Esophagus squamous epithelium (tissue), 5 donors: ENCODE data around the gene SKI. TPM values are rescaled to one million over a fixed set of nuclear protein-coding genes. Genes with fewer than 3 reads are reported as not detected.

Source experiments
- DNase-seq: peaks from one replicate; lab custom pipeline; 2025; lab: John Stamatoyannopoulos, UW
- H3K27ac ChIP-seq, 4 donors: fragments of 200-600 bp; sonication (generic); one replicate each; pipeline ENCODE4 v1.5.1; 2016 to 2019; ENCODE audit warnings: mild to moderate bottlenecking in 1 of 4
- H3K27me3 ChIP-seq, 4 donors: fragments of 200-600 bp; sonication (generic); 1 replicate in 3 of 4; 2 replicates in 1 of 4; pipeline versions ENCODE4 v1.5.1 to v1.6.0; 2017 to 2021; ENCODE audit warnings: antibody characterized with exemption in 1 of 4
- H3K36me3 ChIP-seq, 3 donors: fragments of 200-600 bp; sonication (generic); one replicate each; pipeline ENCODE4 v1.5.1; 2016 to 2019
- H3K4me1 ChIP-seq, 3 donors: fragments of 200-600 bp; sonication (generic); one replicate each; pipeline ENCODE4 v1.5.1; 2017 to 2019
- H3K4me3 ChIP-seq, 4 donors: fragments of 200-600 bp; sonication (generic); 1 replicate in 3 of 4; 2 replicates in 1 of 4; pipeline ENCODE4 v1.5.1; 2016 to 2019; ENCODE audit warnings: mild to moderate bottlenecking in 2 of 4, moderate library complexity in 1 of 4
- H3K9me3 ChIP-seq, 3 donors: fragments of 200-600 bp; sonication (generic); one replicate each; pipeline ENCODE4 v1.5.1; 2016 to 2019
- CTCF ChIP-seq, 6 experiments: fragments of 450-650 bp in 4 of 6; fragments of 200-600 bp in 2 of 6; sonication (generic) in 2 of 6; IDR thresholded peaks; one replicate each; pipeline ENCODE4 v1.5.1; 2016 to 2019; ENCODE audit warnings: antibody characterized with exemption in 6 of 6, mild to moderate bottlenecking in 4 of 6, moderate library complexity in 4 of 6
- POLR2A ChIP-seq, 4 donors: fragments of 450-650 bp; IDR thresholded peaks; one replicate each; pipeline ENCODE4 v1.6.1; 2017; ENCODE audit warnings: antibody characterized with exemption in 4 of 4, mild to moderate bottlenecking in 4 of 4, moderate library complexity in 3 of 4
- WGBS, 2 donors: methylation state at CpG; one replicate each; pipeline ENCODE4 v1.1.5; 2018; 5-methylcytosine and 5-hydroxymethylcytosine counted together
- intact Hi-C: fragments of 100-400 bp; cut with DNase I; formaldehyde crosslinking; loops from one replicate; pipeline ENCODE4 v1.15.0; 2022
- total RNA-seq, 4 donors: library from RNA; depleted of rRNA; stranded (reverse); fragments of >200 nt; gene quantifications; one replicate each; pipeline ENCODE4 v1.1.0, GENCODE V29; 2016
- donor health status: DM: yes; HTN: yes; CAD: no.

SKI gene
- total RNA-seq, 4 donors from 2014 or later, result 18.2 to 38.8 (median 25.2) TPM

GRCh38 chr1:2334883-2335534 lies 106.9 kb downstream of the SKI start:
- Histone ChIP-seq H3K4me3 (peak overlapping the region; percentile 1 to 50 (median 28)), H3K27me3 (peaks cover 0 to 27% (median 0%) of the 10 kb centered on the region in 4 donors), H3K4me1 (peaks cover 12 to 46% (median 13%) of the 10 kb centered on the region in 3 donors), H3K9me3 (no peaks in the 10 kb centered on the region), H3K36me3 (no peaks in the 10 kb centered on the region), H3K27ac (peak overlapping the region; percentile 34 to 68 (median 38))
- TF ChIP-seq CTCF (IDR thresholded peaks at IDR 0.05) (no peak), POLR2A (IDR thresholded peaks at IDR 0.05) (no peak)
- WGBS, 2 donors, result 35 to 58% methylated on average over 17 to 19 of the region's 33 CpGs
- DNase-seq, result no peak
- intact Hi-C loops, result no loop called here

- TF ChIP-seq CTCF (IDR thresholded peaks at IDR 0.05) (no peak), POLR2A (IDR thresholded peaks at IDR 0.05) (no peak)
- Histone ChIP-seq H3K4me3 (no peak overlapping the region), H3K4me1 (peaks cover 6 to 37% (median 13%) of the 10 kb centered on the region in 3 donors), H3K27me3 (peaks cover 0 to 23% (median 0%) of the 10 kb centered on the region in 4 donors), H3K36me3 (no peaks in the 10 kb centered on the region), H3K9me3 (no peaks in the 10 kb centered on the region), H3K27ac (no peak overlapping the region)
- no peak for DNase-seq
- 75 to 83% methylated on average over 1 to 18 of the region's 36 CpGs for WGBS, 2 donors
- intact Hi-C loops, result no loop called here
Measured at GRCh38 chr1:2335721-2336455, 107.8 kb downstream of the SKI start.

GRCh38 chr1:2336499-2336898 lies 108.4 kb downstream of the SKI start:
- WGBS, 2 donors, result 0 to 100% methylated on average over 1 to 2 of the region's 11 CpGs
- TF ChIP-seq POLR2A (IDR thresholded peaks at IDR 0.05), result no peak
- no peak for TF ChIP-seq CTCF (IDR thresholded peaks at IDR 0.05)

GRCh38 chr1:2337081-2337480 lies 109.0 kb downstream of the SKI start:
- H3K36me3 ChIP-seq, result no peaks in the 10 kb centered on the region
- WGBS, 2 donors, result no CpG with 5 or more reads among the region's 23 CpGs
- H3K9me3 ChIP-seq, result no peaks in the 10 kb centered on the region
- H3K4me3 ChIP-seq, result no peak overlapping the region
- H3K27ac ChIP-seq, result no peak overlapping the region
- TF ChIP-seq CTCF (IDR thresholded peaks at IDR 0.05), result no peak
- H3K27me3 ChIP-seq, result peaks cover 0 to 15% (median 0%) of the 10 kb centered on the region in 4 donors
- H3K4me1 ChIP-seq, result peaks cover 6 to 31% (median 13%) of the 10 kb centered on the region in 3 donors
- intact Hi-C loops, result no loop called here
- DNase-seq, result no peak

More at GRCh38 chr1:2336499-2336898, 108.4 kb downstream of the SKI start:
- Histone ChIP-seq H3K4me1 (peaks cover 6 to 31% (median 13%) of the 10 kb centered on the region in 3 donors), H3K27me3 (peaks cover 0 to 16% (median 0%) of the 10 kb centered on the region in 4 donors), H3K9me3 (no peaks in the 10 kb centered on the region), H3K4me3 (no peak overlapping the region), H3K36me3 (no peaks in the 10 kb centered on the region), H3K27ac (no peak overlapping the region)
- intact Hi-C loops, result no loop called here
- no peak for DNase-seq

- WGBS, 2 donors, result 40 to 63% methylated on average over 2 to 9 of the region's 10 CpGs
- Histone ChIP-seq H3K36me3 (no peaks in the 10 kb centered on the region), H3K4me1 (peaks cover 6 to 31% (median 13%) of the 10 kb centered on the region in 3 donors), H3K4me3 (no peak overlapping the region), H3K9me3 (no peaks in the 10 kb centered on the region), H3K27ac (no peak overlapping the region), H3K27me3 (peaks cover 0 to 10% (median 0%) of the 10 kb centered on the region in 4 donors)
- TF ChIP-seq CTCF (IDR thresholded peaks at IDR 0.05) (no peak), POLR2A (IDR thresholded peaks at IDR 0.05) (no peak)
- intact Hi-C loops, result no loop called here
- no peak for DNase-seq
Measured at GRCh38 chr1:2337501-2337900, 109.4 kb downstream of the SKI start.
